Inferior parietal cortex (tissue), 1 donor: ENCODE data around the gene ATP11B.

Experiments
- DNase-seq: peaks from one replicate; pipeline ENCODE4 v3.0.0-alpha.2; 2016; ENCODE audit errors: extremely low spot score

Gene ATP11B

GRCh38 chr3:182792901-182793662 is at the start of gene ATP11B:
ATP11B (plus strand) TSS chr3:182793504; CDS start chr3:182793760, 256 bp downstream.
- DNase-seq = peak; percentile 72

GRCh38 chr3:182746959-182747358 is 46.3 kb upstream of the ATP11B start:
- no peak for DNase-seq

DNA sequence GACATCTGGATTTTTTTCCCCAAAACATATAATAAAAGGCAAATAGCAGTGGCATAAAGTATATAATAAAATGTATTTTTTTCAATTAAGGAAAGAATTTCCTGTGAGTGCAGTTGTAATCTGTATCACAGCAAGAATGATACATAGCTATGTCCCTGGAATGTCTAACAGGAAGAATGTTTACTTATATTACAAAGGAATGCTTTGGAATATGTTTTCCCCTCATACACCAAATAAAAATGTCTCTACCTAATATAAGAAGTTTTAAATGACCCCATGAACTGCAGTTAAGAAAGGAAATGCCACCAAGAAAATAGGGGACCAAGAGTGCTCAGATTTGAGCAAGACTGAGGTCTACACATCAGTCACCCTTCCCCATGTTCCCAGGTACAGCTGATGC is 38.0 kb upstream of the ATP11B start:
- no peak for DNase-seq

GRCh38 chr3:182755712-182756111 is 37.6 kb upstream of the ATP11B start:
- DNase-seq = no peak

DNA sequence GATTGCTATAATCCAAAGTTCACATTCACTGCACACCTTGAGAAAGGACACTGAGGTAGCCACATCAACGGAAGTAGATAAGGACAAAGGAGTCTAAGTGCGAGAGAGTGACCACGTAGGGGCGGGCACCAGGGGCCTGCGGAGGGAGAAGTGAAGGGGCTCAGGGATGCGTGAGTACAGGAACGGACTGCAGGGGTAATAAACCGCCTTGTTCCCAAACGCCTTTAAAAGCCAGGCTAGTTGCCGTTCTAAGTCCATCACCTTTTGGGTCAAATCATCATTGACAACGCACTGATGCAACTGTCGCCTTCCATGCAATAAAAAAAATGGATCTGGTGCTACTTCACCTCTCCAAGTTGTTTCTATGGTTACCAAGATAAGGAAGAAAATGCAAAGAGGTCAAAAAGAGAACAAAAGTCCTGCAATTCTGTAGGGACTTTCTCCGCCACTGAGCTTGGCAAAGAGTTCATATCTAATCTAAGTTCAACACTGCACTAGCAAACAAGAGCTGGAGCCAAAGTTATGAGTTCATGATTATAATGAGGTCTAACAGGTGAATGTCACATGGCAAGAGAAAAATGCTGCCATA is 32.6 kb upstream of the ATP11B start:
- no peak for DNase-seq

DNA sequence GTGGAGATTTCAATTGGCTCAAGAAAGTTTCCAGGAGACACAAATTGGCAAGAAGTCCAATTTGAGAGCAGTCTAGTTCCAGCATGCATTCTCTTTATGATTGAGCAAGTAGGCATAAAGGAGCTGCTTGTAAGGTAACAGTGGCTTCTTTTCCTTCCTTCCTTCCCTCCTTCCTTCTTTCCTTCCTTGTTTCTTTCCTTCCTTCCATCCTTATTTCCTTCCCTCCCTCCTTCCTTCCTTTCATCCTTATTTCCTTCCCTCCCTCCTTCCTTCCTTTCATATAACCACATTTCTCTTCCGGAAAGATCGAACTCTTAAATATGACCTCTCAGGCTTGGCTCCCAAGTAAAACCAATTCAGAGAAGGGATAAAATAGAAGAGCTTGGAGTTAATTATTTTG is 29.4 kb upstream of the ATP11B start:
- no peak for DNase-seq

GRCh38 chr3:182765287-182765686 is 28.0 kb upstream of the ATP11B start:
- DNase-seq = no peak

DNA sequence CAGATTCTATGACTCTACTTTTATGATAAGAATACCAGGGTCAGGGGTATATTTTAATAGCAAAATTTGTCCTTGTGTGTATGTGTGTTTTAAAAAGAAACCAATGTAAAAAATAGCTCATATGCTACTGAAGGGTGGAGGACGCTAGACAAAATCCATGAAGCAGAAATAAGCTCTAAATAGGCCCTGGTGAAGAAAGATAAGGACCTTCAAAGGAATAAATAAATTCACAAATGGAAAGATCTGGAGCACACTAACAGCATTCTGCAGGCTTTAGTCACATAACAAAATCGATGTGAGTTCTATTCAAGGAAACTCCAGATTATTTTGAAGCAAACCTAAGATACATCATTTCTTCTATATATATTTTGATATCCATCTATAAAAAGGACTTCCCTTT is 27.2 kb upstream of the ATP11B start:
- no peak for DNase-seq

DNA sequence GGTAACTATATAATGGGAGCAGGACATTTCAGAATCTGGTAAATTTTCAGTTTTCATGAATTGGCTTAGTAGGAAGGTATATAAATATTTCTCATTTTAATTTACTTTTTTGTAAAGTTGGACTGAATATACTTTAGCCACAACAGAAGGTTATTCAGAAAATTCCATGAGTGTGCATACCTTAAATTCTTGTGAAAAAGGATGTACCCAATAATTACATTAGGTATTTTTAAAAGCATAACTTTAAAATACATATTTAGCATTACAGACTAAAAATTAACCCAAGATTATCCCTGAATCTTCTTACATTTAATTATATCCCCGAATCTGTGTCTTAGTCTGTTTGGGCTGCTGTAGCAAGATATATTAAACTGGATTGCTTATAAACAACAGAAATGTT is 24.9 kb upstream of the ATP11B start:
- DNase-seq = no peak

DNA sequence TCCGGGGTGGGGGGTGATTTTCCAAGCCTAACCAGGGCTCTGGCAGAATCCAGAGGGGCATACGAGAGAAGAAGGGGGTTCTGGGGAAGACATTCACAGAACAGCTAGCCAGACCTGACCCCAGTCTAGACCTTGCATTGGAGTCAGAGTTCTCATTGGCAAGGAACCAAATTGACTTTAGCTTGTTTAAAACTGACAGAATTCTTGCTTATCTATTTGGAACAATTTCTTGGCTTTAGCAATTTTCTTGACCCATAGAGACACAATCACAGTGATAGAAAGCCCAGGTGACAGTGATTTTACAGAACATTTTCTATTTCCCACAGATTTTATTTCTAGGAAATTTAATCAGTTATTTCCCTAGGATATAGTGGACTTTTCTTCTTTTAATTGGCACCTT is 23.6 kb upstream of the ATP11B start:
- no peak for DNase-seq

- DNase-seq = no peak
Observed at GRCh38 chr3:182782149-182782548, 11.2 kb upstream of the ATP11B start.

GRCh38 chr3:182783106-182783505 is 10.2 kb upstream of the ATP11B start:
- no peak for DNase-seq

DNA sequence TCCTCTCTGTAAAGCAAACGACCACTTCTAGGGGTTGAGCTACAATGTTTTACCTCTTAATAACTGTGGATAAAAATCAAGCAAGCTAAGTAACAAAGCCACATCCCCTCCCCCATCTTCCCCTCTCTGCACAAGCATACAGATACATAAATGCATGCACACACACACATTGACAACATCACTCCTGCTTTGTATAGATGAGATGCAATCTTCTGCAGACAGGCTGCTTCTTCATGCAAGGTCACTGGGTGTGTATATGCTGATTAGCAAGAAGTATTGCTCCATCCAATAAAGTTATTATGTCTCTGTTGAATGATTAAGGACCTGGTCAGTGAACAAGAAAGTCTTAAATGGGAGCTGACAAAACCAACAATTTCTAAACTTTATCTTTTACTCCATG is 8.8 kb upstream of the ATP11B start:
- DNase-seq = no peak

DNA sequence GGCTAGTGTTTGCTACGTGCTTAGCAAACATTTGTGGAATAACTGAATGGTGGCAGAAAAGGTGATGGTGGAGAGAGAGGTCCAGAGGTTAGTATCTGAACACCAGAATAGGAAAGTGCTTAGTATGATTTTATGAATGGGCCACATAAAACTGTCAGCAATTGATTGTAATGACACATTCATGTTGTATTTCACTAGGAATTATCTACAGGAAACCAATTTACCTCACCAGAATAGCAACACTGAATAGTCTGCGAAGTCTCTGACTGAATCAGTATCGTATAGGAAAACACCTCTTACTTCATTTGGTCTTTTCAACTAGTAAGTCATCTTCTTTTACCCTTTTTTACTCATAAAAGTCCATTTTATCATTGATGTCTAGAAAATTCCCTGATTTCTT is 8.2 kb upstream of the ATP11B start:
- DNase-seq = no peak

GRCh38 chr3:182785756-182786155 is 7.5 kb upstream of the ATP11B start:
- no peak for DNase-seq

DNA sequence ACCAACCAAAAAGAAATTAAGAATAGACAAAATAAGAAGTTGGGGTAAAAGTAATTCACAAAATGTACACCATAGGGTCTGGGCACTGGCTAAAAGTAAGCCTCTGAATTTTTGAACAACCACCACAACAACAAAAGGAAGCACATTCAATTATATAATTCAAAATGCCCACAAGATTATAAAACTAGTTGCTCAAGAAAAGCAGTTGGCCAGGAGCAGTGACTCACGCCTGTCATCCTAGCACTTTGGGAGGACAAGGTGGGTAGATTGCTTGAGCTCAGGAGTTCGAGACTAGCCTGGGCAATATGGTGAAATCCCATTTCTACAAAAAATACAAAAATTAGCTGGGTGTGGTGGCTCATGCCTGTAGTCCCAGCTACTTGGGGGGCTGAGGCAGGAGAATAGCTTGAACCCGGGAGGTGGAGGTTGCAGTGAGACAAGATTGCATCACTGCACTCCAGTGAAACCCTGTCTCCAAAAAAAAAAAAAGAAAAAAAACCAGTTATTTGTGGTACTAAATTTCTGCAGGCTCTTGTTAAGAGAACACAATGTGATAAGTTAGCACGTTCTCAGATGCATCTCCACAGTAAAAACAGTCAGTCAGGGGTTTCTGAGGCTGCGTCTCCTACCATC is 6.6 kb upstream of the ATP11B start:
- DNase-seq = no peak

DNA sequence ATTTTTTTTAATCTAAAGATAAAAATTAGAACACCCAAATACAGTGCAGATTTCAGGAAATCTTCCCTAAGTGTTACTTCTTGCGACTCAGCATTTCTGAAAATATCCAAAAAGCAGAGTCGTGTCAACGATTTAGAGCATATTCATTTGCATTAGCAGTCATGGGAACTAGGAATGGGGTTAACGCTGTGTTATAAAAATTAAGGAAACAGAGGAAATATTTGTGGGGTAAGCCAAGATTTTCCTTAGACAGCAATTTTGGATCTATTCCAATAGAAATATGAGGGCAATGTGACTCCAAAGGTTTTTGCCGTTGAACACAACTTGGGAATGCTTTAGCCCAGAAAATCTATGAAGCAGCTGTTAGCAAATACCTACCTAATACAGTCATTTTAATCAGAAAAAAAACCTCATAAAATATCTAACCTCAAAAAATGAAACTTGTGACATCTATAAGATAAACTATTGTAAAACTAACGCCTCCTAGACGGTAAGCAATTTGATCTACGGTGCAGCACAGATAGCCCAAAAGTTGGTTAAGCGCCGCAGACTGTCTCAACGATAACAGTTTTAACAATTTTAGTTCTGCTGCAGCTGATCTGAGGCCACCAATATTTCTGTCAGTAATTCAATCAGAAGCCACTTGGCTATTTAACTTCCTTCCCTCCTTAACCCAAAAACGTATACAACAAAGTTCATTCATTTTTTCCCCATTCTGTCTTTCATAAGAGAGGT is 5.8 kb upstream of the ATP11B start:
- no peak for DNase-seq

GRCh38 chr3:182789371-182789770 is 3.9 kb upstream of the ATP11B start:
- DNase-seq = no peak

- DNase-seq = no peak
Observed at GRCh38 chr3:182790612-182791011, 2.7 kb upstream of the ATP11B start.

GRCh38 chr3:182793663-182794454 is 555 bp downstream of the ATP11B start:
- no peak for DNase-seq
